GM18499 (cell line): ENCODE measurements around the gene POLA1.
"Not testable (repeated sequence)": the region's sequence is repeated elsewhere in the genome, so short reads cannot be mapped to it uniquely, and the experiment has no call there.

ENCODE experiments used
- ATAC-seq: cut with Tn5 transposase; IDR thresholded peaks from one replicate; pipeline ENCODE4 v1.9.1; 2021; ENCODE audit warnings: moderate number of reproducible peaks; ENCODE audit not compliant: insufficient read depth, unreplicated experiment

POLA1 gene

GRCh38 chrX:24777660-24778059 is 83.9 kb downstream of the POLA1 start:
- peak; percentile 97 for ATAC-seq

- ATAC-seq, result no peak
These were observed 88.3 kb downstream of the POLA1 start for GRCh38 chrX:24782011-24782410.

- ATAC-seq, result no peak
These were observed 95.3 kb downstream of the POLA1 start for GRCh38 chrX:24789047-24789446.

GRCh38 chrX:24790166-24790565 is 96.4 kb downstream of the POLA1 start:
- ATAC-seq, result no peak

- ATAC-seq, result no peak
These were observed 102.5 kb downstream of the POLA1 start for GRCh38 chrX:24796204-24796603.

GRCh38 chrX:24799078-24799477 is 105.4 kb downstream of the POLA1 start:
- ATAC-seq, result no peak

- no peak for ATAC-seq
These were observed 105.8 kb downstream of the POLA1 start for GRCh38 chrX:24799565-24799964.

GRCh38 chrX:24805201-24805600 is 111.5 kb downstream of the POLA1 start:
- no peak for ATAC-seq

- not testable (repeated sequence) for ATAC-seq
These were observed 126.1 kb downstream of the POLA1 start for GRCh38 chrX:24819807-24820206.

- no peak for ATAC-seq
These were observed 134.4 kb downstream of the POLA1 start for GRCh38 chrX:24828147-24828546.

- ATAC-seq, result no peak
These were observed 134.9 kb downstream of the POLA1 start for GRCh38 chrX:24828600-24828999.

- ATAC-seq, result no peak
These were observed 140.0 kb downstream of the POLA1 start for GRCh38 chrX:24833695-24834094.

- no peak for ATAC-seq
These were observed 144.2 kb downstream of the POLA1 start for GRCh38 chrX:24837966-24838365.

GRCh38 chrX:24838629-24839028 is 144.9 kb downstream of the POLA1 start:
- ATAC-seq, result no peak

GRCh38 chrX:24839331-24839730 is 145.6 kb downstream of the POLA1 start:
- ATAC-seq, result no peak

GRCh38 chrX:24842486-24842885 is 148.8 kb downstream of the POLA1 start:
- no peak for ATAC-seq

GRCh38 chrX:24846550-24847150 is 152.9 kb downstream of the POLA1 start:
- no peak for ATAC-seq

- ATAC-seq, result no peak
These were observed 157.6 kb downstream of the POLA1 start for GRCh38 chrX:24851289-24851688.

GRCh38 chrX:24851780-24852179 is 158.1 kb downstream of the POLA1 start:
- no peak for ATAC-seq

GRCh38 chrX:24858004-24858746 is 164.5 kb downstream of the POLA1 start:
- no peak for ATAC-seq

- no peak for ATAC-seq
These were observed 165.6 kb downstream of the POLA1 start for GRCh38 chrX:24859211-24859841.

GRCh38 chrX:24860140-24860539 is 166.4 kb downstream of the POLA1 start:
- ATAC-seq, result no peak
